ENCODE data around the gene UBTD2. TPM values are rescaled to one million over a fixed set of nuclear protein-coding genes. Genes with fewer than 3 reads are reported as not detected.
"Not testable (repeated sequence)": the region's sequence is repeated elsewhere in the genome, so short reads cannot be mapped to it uniquely, and the experiment has no call there.

UBTD2 gene
- polyA plus RNA-seq, 1 donor from 2014 or later, result 89.9 TPM

DNA sequence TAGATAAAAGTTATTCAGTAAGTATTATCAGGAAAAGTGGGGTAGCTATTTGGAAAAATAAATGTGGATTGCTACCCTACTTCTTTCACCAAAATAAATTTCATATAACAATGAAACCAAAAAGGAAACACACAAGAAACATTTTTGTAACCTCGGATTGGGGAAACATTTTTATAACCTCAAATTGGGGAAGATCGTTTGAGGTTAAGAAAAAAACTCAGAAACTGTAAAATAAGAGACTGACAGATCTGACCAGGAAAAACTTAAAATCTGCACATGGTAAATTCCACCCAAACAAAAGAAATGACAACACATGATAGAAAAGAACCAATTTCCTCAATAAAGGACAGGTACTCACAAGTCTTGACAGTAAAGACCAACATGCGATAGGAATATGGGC, 76.1 kb downstream of the UBTD2 start:
- no peaks in the 10 kb centered on the region for H3K9me3 ChIP-seq (ENCODE audit: low read length)
- no peaks in the 10 kb centered on the region for H3K9me2 ChIP-seq (ENCODE audit: insufficient read depth, low read length)
- H3K27ac ChIP-seq (ENCODE audit: low read length), result no peak overlapping the region
- no peak overlapping the region for H2AFZ ChIP-seq (ENCODE audit: low read depth, low read length)
- no peaks in the 10 kb centered on the region for H3K36me3 ChIP-seq (ENCODE audit: insufficient read depth, low read length)
- no peaks in the 10 kb centered on the region for H3F3A ChIP-seq (ENCODE audit: insufficient read depth, low read length, poor library complexity, severe bottlenecking)
- no peak overlapping the region for H3K4me3 ChIP-seq (ENCODE audit: low read length)
- no peak overlapping the region for H3K9ac ChIP-seq (ENCODE audit: low read length)
- TF ChIP-seq, protein P1, sequence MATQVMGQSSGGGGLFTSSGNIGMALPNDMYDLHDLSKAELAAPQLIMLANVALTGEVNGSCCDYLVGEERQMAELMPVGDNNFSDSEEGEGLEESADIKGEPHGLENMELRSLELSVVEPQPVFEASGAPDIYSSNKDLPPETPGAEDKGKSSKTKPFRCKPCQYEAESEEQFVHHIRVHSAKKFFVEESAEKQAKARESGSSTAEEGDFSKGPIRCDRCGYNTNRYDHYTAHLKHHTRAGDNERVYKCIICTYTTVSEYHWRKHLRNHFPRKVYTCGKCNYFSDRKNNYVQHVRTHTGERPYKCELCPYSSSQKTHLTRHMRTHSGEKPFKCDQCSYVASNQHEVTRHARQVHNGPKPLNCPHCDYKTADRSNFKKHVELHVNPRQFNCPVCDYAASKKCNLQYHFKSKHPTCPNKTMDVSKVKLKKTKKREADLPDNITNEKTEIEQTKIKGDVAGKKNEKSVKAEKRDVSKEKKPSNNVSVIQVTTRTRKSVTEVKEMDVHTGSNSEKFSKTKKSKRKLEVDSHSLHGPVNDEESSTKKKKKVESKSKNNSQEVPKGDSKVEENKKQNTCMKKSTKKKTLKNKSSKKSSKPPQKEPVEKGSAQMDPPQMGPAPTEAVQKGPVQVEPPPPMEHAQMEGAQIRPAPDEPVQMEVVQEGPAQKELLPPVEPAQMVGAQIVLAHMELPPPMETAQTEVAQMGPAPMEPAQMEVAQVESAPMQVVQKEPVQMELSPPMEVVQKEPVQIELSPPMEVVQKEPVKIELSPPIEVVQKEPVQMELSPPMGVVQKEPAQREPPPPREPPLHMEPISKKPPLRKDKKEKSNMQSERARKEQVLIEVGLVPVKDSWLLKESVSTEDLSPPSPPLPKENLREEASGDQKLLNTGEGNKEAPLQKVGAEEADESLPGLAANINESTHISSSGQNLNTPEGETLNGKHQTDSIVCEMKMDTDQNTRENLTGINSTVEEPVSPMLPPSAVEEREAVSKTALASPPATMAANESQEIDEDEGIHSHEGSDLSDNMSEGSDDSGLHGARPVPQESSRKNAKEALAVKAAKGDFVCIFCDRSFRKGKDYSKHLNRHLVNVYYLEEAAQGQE (IDR thresholded peaks at IDR 0.05; ENCODE audit: borderline replicate concordance), result no peak
- no peak for TF ChIP-seq EZH2 (IDR thresholded peaks at IDR 0.05; ENCODE audit: borderline replicate concordance, insufficient read depth, low read length, poor library complexity, severe bottlenecking)
- no peaks in the 10 kb centered on the region for H4K20me1 ChIP-seq (ENCODE audit: insufficient read depth)
- H3K79me2 ChIP-seq (replicated peaks; ENCODE audit: insufficient read depth, low read length), result no peaks in the 10 kb centered on the region
- no peak overlapping the region for H3K4me2 ChIP-seq (ENCODE audit: low read length)
- no peaks in the 10 kb centered on the region for H3K27me3 ChIP-seq (ENCODE audit: insufficient read depth, low read depth, low read length)

DNA sequence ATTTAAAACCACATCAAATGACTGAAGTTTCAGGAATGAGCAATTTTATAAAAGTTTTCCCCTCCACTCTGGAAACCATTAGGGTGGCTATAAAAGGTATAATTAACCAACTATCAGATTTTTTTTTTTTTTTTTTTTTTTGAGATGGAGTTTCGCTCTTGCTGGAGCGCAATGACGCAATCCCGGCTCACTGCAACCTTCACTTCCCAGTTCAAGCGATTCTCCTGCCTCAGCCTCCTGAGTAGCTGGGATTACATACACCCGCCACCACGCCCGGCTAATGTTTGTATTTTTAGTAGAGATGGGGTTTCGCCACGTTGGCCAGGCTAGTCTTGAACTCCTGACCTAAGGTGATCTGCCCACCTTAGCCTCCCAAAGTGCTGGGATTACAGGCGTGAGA, 77.6 kb downstream of the UBTD2 start:
- H3K9me2 ChIP-seq (ENCODE audit: insufficient read depth, low read length); H3K79me2 ChIP-seq (replicated peaks; ENCODE audit: insufficient read depth, low read length); H4K20me1 ChIP-seq (ENCODE audit: insufficient read depth); H3K36me3 ChIP-seq (ENCODE audit: insufficient read depth, low read length); H3K4me3 ChIP-seq (ENCODE audit: low read length); H3F3A ChIP-seq (ENCODE audit: insufficient read depth, low read length, poor library complexity, severe bottlenecking); H3K4me2 ChIP-seq (ENCODE audit: low read length); H3K27me3 ChIP-seq (ENCODE audit: insufficient read depth, low read depth, low read length); H3K9ac ChIP-seq (ENCODE audit: low read length); H3K27ac ChIP-seq (ENCODE audit: low read length); H3K9me3 ChIP-seq (ENCODE audit: low read length); H2AFZ ChIP-seq (ENCODE audit: low read depth, low read length): not testable (repeated sequence)

- H3K9me2 ChIP-seq (ENCODE audit: insufficient read depth, low read length), result no peaks in the 10 kb centered on the region
- no peaks in the 10 kb centered on the region for H3K9me3 ChIP-seq (ENCODE audit: low read length)
- no peaks in the 10 kb centered on the region for H3K36me3 ChIP-seq (ENCODE audit: insufficient read depth, low read length)
- no peaks in the 10 kb centered on the region for H4K20me1 ChIP-seq (ENCODE audit: insufficient read depth)
- H3K4me2 ChIP-seq (ENCODE audit: low read length), result no peak overlapping the region
- no peak overlapping the region for H3K27ac ChIP-seq (ENCODE audit: low read length)
- no peak overlapping the region for H3K9ac ChIP-seq (ENCODE audit: low read length)
- TF ChIP-seq, protein P1 (IDR thresholded peaks at IDR 0.05; ENCODE audit: borderline replicate concordance), result no peak
- TF ChIP-seq EP300 (conservative IDR thresholded peaks at IDR 0.05; ENCODE audit: poor library complexity, severe bottlenecking) (no peak), SMC3 (conservative IDR thresholded peaks at IDR 0.05; ENCODE audit: poor library complexity) (no peak), EZH2 (IDR thresholded peaks at IDR 0.05; ENCODE audit: borderline replicate concordance, insufficient read depth, low read length, poor library complexity, severe bottlenecking) (no peak), RAD21 (conservative IDR thresholded peaks at IDR 0.05) (no peak), POLR2AphosphoS5 (IDR thresholded peaks at IDR 0.05) (no peak), TAF1 (IDR thresholded peaks at IDR 0.05; ENCODE audit: low read depth) (no peak), MXI1 (conservative IDR thresholded peaks at IDR 0.05; ENCODE audit: poor library complexity, severe bottlenecking) (no peak)
- TF ChIP-seq, protein P2, sequence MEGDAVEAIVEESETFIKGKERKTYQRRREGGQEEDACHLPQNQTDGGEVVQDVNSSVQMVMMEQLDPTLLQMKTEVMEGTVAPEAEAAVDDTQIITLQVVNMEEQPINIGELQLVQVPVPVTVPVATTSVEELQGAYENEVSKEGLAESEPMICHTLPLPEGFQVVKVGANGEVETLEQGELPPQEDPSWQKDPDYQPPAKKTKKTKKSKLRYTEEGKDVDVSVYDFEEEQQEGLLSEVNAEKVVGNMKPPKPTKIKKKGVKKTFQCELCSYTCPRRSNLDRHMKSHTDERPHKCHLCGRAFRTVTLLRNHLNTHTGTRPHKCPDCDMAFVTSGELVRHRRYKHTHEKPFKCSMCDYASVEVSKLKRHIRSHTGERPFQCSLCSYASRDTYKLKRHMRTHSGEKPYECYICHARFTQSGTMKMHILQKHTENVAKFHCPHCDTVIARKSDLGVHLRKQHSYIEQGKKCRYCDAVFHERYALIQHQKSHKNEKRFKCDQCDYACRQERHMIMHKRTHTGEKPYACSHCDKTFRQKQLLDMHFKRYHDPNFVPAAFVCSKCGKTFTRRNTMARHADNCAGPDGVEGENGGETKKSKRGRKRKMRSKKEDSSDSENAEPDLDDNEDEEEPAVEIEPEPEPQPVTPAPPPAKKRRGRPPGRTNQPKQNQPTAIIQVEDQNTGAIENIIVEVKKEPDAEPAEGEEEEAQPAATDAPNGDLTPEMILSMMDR (IDR thresholded peaks at IDR 0.05; ENCODE audit: poor library complexity, severe bottlenecking), result no peak
- H3K79me2 ChIP-seq (replicated peaks; ENCODE audit: insufficient read depth, low read length), result no peaks in the 10 kb centered on the region
- H3F3A ChIP-seq (ENCODE audit: insufficient read depth, low read length, poor library complexity, severe bottlenecking), result no peaks in the 10 kb centered on the region
- H3K27me3 ChIP-seq (ENCODE audit: insufficient read depth, low read depth, low read length), result no peaks in the 10 kb centered on the region
- no peak overlapping the region for H3K4me3 ChIP-seq (ENCODE audit: low read length)
- H2AFZ ChIP-seq (ENCODE audit: low read depth, low read length), result no peak overlapping the region
These were observed 83.1 kb downstream of the UBTD2 start for GRCh38 chr5:172200476-172200875.
